ENCODE results near the gene B3GALT4. TPM values are rescaled to one million over a fixed set of nuclear protein-coding genes. Genes with fewer than 3 reads are reported as not detected.

Gene B3GALT4
- total and polyA plus RNA-seq, 2 of the 13 experiments (the other 11 are each of a cell fraction or from before 2014, with no cell fraction given): 0.04 to 0.27 TPM

DNA sequence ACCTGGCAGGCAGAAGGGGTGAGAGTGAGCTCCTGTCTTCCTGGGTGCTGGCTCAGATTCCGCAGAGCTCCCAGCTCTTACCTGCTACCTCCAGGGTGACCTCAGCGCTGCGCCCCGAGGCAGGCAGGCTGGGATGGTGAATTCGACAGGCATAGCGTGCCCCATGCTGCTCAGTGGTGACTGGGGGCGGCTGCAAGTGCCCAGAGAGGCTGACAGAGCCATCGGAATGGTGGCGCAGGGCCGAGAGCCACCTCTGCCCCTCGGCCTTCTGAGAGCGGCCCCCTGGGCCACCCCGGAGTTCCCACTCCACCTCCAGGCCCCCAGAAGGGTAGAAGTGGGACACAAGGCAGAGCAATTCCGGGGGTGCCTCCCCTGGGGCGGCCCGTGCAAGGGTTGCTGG is 27.3 kb downstream of the B3GALT4 start (continued):
- TF ChIP-seq ZFP62 (CRISPR knock-in tag; IDR thresholded peaks at IDR 0.05) (no peak), TFAP4 (IDR thresholded peaks at IDR 0.05; ENCODE audit: borderline replicate concordance, low read depth) (no peak), RBAK (CRISPR knock-in tag; IDR thresholded peaks at IDR 0.05) (no peak), FOXK1 (CRISPR knock-in tag; IDR thresholded peaks at IDR 0.05; ENCODE audit: borderline replicate concordance, low read depth) (no peak)
- TF ChIP-seq, protein P1, sequence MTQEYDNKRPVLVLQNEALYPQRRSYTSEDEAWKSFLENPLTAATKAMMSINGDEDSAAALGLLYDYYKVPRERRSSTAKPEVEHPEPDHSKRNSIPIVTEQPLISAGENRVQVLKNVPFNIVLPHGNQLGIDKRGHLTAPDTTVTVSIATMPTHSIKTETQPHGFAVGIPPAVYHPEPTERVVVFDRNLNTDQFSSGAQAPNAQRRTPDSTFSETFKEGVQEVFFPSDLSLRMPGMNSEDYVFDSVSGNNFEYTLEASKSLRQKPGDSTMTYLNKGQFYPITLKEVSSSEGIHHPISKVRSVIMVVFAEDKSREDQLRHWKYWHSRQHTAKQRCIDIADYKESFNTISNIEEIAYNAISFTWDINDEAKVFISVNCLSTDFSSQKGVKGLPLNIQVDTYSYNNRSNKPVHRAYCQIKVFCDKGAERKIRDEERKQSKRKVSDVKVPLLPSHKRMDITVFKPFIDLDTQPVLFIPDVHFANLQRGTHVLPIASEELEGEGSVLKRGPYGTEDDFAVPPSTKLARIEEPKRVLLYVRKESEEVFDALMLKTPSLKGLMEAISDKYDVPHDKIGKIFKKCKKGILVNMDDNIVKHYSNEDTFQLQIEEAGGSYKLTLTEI (CRISPR knock-in tag; conservative IDR thresholded peaks at IDR 0.05): no peak

GRCh38 chr6:33305052-33305451 is 28.1 kb downstream of the B3GALT4 start:
- DNase-seq (ENCODE audit: low spot score) (no peak), FAIRE-seq (no peak), ATAC-seq (no peak)
- Histone ChIP-seq H4K20me1 (ENCODE audit: insufficient read depth, low read length) (no peaks in the 10 kb centered on the region), H3K9me3 (ENCODE audit: low read length) (no peaks in the 10 kb centered on the region), H3K27ac (ENCODE audit: extremely low read length, insufficient read depth, low read length) (no peak overlapping the region), H3K4me1 (ENCODE audit: insufficient read depth, low read length) (peaks cover 12% of the 10 kb centered on the region), H2AFZ (ENCODE audit: low read length) (no peak overlapping the region), H3K36me3 (replicated peaks in 1 of 2; ENCODE audit: control insufficient read depth in 1 of 2, insufficient read depth in 2 of 2, low read length in 2 of 2) (peaks cover 9 to 22% of the 10 kb centered on the region in 2 experiments; a peak in 3 of 5 replicates), H3K4me3 (replicated peaks in 1 of 3; ENCODE audit: insufficient read depth in 1 of 3, low read depth in 2 of 3, low read length in 3 of 3) (no peak overlapping the region), H3K79me2 (ENCODE audit: insufficient read depth, low read length) (peaks cover 10% of the 10 kb centered on the region), H3K9ac (ENCODE audit: insufficient read depth, low read depth, low read length) (no peak overlapping the region), H3K4me2 (ENCODE audit: low read depth, low read length) (no peak overlapping the region), H3K27me3 (ENCODE audit: control insufficient read depth in 1 of 2, insufficient read depth in 2 of 2, low read length in 2 of 2) (no peaks in the 10 kb centered on the region)
- TF ChIP-seq ZC3H13 (CRISPR knock-in tag; IDR thresholded peaks at IDR 0.05) (0 out of 2 replicates have a peak, but pooled peaks have one; percentile 29), PCBP1 (IDR thresholded peaks at IDR 0.05; ENCODE audit: borderline replicate concordance, low read depth, low read length) (no peak)
- ChIA-PET POLR2A (no interaction called here), CTCF (ENCODE audit: low intra/inter-chr PET ratio, low total read pairs) (no interaction called here)
- intact Hi-C loops (cut with micrococcal nuclease; ENCODE audit: unreplicated experiment) (no loop called here), in situ Hi-C loops (cut with HindIII; ENCODE audit: extremely low pct_ligation_motif_present, low pct_unique_long_range_greater_than_20kb) (no loop called here)
- 95% methylated on average over 8 of the region's 8 CpGs for WGBS (ENCODE audit: low lambda C conversion rate)
- no TSS peak for BruUV-seq (replicated peaks)
